ENCODE measurements around the gene PLOD1. TPM values are rescaled to one million over a fixed set of nuclear protein-coding genes. Genes with fewer than 3 reads are reported as not detected.

PLOD1 gene
- total RNA-seq, result 79.9 TPM

- Histone ChIP-seq H3K27me3 (no peaks in the 10 kb centered on the region), H3K4me1 (peaks cover 0 to 22% of the 10 kb centered on the region in 2 donors), H3K9me3 (no peaks in the 10 kb centered on the region), H3K27ac (peak within 1 kb of the TSS; percentile 84 to 89), H3K4me3 (peak within 1 kb of the TSS; percentile 68 to 78), H3K36me3 (no peaks in the 10 kb centered on the region)
- intact Hi-C loops (cut with DNase I), result loop anchor here (1.0 to 2.0 kb wide), 2 partner anchors 26 to 45 kb away; no protein-coding TSS in a partner anchor
- peak; percentile 70 to 96 for DNase-seq (ENCODE audit: low spot score in 2 of 2)
- TF ChIP-seq CTCF (IDR thresholded peaks at IDR 0.05), result no peak
Measured at GRCh38 chr1:11934302-11935056, at the start of gene PLOD1. PLOD1 (plus strand) TSS chr1:11934717; CDS start chr1:11934780, 63 bp downstream.

GRCh38 chr1:11885916-11886315 lies 48.6 kb upstream of the PLOD1 start:
- Histone ChIP-seq H3K4me3 (no peak overlapping the region), H3K27me3 (no peaks in the 10 kb centered on the region), H3K4me1 (no peaks in the 10 kb centered on the region), H3K9me3 (no peaks in the 10 kb centered on the region), H3K27ac (no peak overlapping the region), H3K36me3 (no peaks in the 10 kb centered on the region)
- TF ChIP-seq CTCF (IDR thresholded peaks at IDR 0.05), result no peak
- intact Hi-C loops (cut with DNase I), result no loop called here
- DNase-seq (ENCODE audit: low spot score in 2 of 2), result no peak

- H3K27ac ChIP-seq, result no peak overlapping the region
- no peak for DNase-seq (ENCODE audit: low spot score in 2 of 2)
- H3K9me3 ChIP-seq, result no peaks in the 10 kb centered on the region
- no peaks in the 10 kb centered on the region for H3K4me1 ChIP-seq
- no peak for TF ChIP-seq CTCF (IDR thresholded peaks at IDR 0.05)
- H3K4me3 ChIP-seq, result no peak overlapping the region
- intact Hi-C loops (cut with DNase I), result no loop called here
- no peaks in the 10 kb centered on the region for H3K27me3 ChIP-seq
- H3K36me3 ChIP-seq, result no peaks in the 10 kb centered on the region
Measured at GRCh38 chr1:11886986-11887665, 47.4 kb upstream of the PLOD1 start.

- TF ChIP-seq CTCF (IDR thresholded peaks at IDR 0.05), result no peak
- no peak for DNase-seq (ENCODE audit: low spot score in 2 of 2)
- intact Hi-C loops (cut with DNase I), result no loop called here
- no peak overlapping the region for H3K4me3 ChIP-seq
- H3K27me3 ChIP-seq, result no peaks in the 10 kb centered on the region
- H3K36me3 ChIP-seq, result no peaks in the 10 kb centered on the region
- H3K27ac ChIP-seq, result no peak overlapping the region
- no peaks in the 10 kb centered on the region for H3K9me3 ChIP-seq
- H3K4me1 ChIP-seq, result no peaks in the 10 kb centered on the region
Measured at GRCh38 chr1:11887666-11888007, 46.9 kb upstream of the PLOD1 start.

- H3K27me3 ChIP-seq, result no peaks in the 10 kb centered on the region
- intact Hi-C loops (cut with DNase I), result no loop called here
- no peaks in the 10 kb centered on the region for H3K9me3 ChIP-seq
- no peaks in the 10 kb centered on the region for H3K4me1 ChIP-seq
- H3K27ac ChIP-seq, result no peak overlapping the region
- no peak for TF ChIP-seq CTCF (IDR thresholded peaks at IDR 0.05)
- no peaks in the 10 kb centered on the region for H3K36me3 ChIP-seq
- no peak for DNase-seq (ENCODE audit: low spot score in 2 of 2)
- no peak overlapping the region for H3K4me3 ChIP-seq
Measured at GRCh38 chr1:11888206-11888876, 46.2 kb upstream of the PLOD1 start.

Measured in ascending aorta (tissue), 2 donors.